ENCODE measurements around the gene SLC51B. TPM values are rescaled to one million over a fixed set of nuclear protein-coding genes. Genes with fewer than 3 reads are reported as not detected.

SLC51B gene
- total RNA-seq, 1 experiment from 2014 or later, result not detected

DNA sequence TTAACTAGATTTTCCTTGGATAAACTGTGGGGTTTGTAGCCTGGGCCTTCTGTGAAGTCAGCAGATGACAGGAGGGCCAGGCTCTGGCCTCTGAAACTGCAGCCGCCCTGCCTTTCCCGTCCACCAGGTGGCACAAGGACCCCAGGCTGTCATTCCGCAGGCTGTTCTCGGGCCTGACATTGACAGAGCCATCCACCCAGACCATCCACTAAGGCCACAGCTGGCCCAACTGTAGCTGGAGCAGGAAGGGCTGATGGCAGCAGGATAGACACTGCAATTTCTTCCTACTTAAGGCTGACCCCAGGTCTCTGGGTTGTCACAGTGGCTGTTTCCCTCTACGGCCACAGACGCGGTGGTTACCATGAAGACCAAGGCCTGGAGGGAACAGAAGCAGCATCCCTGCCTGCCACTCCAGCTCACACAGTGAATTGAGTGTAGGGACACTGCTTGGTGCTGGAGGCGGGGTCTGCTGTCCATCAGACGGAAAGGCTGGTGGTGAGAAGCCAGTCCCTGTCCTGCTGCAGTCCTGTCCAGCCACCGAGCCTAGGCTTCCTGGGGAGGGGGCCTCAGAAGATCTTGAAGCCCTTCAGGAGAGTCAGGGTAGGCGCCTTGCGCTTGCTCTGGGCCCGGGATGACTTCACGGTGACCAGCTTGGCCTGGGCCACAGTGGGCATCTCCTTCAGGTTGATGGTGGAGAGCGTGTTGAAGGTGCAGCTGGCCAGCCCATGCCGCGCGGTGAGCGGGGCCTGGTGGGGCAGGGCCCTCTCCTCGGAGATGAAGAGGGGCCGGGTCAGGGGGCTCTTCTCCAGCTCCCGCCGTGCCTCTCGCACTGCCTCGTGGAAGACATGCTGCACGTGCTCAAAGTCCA lies 9.4 kb downstream of the SLC51B start:
- intact Hi-C loops (cut with micrococcal nuclease), result loop anchor here (1.0 to 5.0 kb wide), 7 partner anchors 22 to 333 kb away; partner anchors contain the start of gene RNU5A-1
- H3K4me2 ChIP-seq (ENCODE audit: low read length), result peak overlapping the region; percentile 19; the same call in 1 of the 2 replicates
- ChIA-PET RAD21 (ENCODE audit: low non-redundant PET in 1 of 2, low total read pairs in 2 of 2, uncharacterized antibody in 2 of 2, unreplicated experiment in 2 of 2) (interaction anchor here in 1 of 2 experiments (0.5 to 0.7 kb wide), 2 partner anchors 8 to 239 kb away, joined by 3 read pairs; no protein-coding TSS in a partner anchor), POLR2A (no interaction called here), CTCF (interaction anchor here (0.8 to 6.5 kb wide), 11 partner anchors 8 to 243 kb away, joined by 3 to 52 read pairs (median 5); partner anchors contain the start of gene CLPX)
- BruUV-seq (replicated peaks), result no TSS peak
- H3K4me3 ChIP-seq (replicated peaks in 1 of 2; ENCODE audit: low read depth in 1 of 2, low read length in 2 of 2), result no peak overlapping the region
- peaks cover 25 to 42% of the 10 kb centered on the region in 2 experiments for H3K4me1 ChIP-seq (ENCODE audit: control insufficient read depth in 1 of 2, insufficient read depth in 2 of 2, low read length in 2 of 2)
- DNase-seq (ENCODE audit: low read depth, low spot score), result peak; percentile 41
- no peaks in the 10 kb centered on the region for H3K9me3 ChIP-seq (ENCODE audit: control insufficient read depth in 1 of 2, insufficient read depth in 1 of 2, low read depth in 1 of 2, low read length in 2 of 2)
- H4K20me1 ChIP-seq (ENCODE audit: insufficient read depth), result no peaks in the 10 kb centered on the region
- no peak overlapping the region for H2AFZ ChIP-seq (ENCODE audit: low read depth, low read length, poor library complexity, severe bottlenecking)
- H3K79me2 ChIP-seq (ENCODE audit: insufficient read depth, low read length), result no peaks in the 10 kb centered on the region
- ATAC-seq, result peak; percentile 74
- H3K9ac ChIP-seq (ENCODE audit: low read length), result no peak overlapping the region
- no peak overlapping the region for H3K27ac ChIP-seq (ENCODE audit: low read depth, low read length)
- no peaks in the 10 kb centered on the region for H3K9me2 ChIP-seq (ENCODE audit: insufficient read depth)
- no peaks in the 10 kb centered on the region for H3K27me3 ChIP-seq (ENCODE audit: insufficient read depth, low read length)
- H3K36me3 ChIP-seq (ENCODE audit: control insufficient read depth in 1 of 2, insufficient read depth in 2 of 2, low read length in 2 of 2), result no peaks in the 10 kb centered on the region
- no peak for TF ChIP-seq POLR2A (IDR thresholded peaks at IDR 0.05; ENCODE audit: borderline replicate concordance, extremely low read depth, insufficient read depth, insufficient read length)
- TF ChIP-seq, protein P1, sequence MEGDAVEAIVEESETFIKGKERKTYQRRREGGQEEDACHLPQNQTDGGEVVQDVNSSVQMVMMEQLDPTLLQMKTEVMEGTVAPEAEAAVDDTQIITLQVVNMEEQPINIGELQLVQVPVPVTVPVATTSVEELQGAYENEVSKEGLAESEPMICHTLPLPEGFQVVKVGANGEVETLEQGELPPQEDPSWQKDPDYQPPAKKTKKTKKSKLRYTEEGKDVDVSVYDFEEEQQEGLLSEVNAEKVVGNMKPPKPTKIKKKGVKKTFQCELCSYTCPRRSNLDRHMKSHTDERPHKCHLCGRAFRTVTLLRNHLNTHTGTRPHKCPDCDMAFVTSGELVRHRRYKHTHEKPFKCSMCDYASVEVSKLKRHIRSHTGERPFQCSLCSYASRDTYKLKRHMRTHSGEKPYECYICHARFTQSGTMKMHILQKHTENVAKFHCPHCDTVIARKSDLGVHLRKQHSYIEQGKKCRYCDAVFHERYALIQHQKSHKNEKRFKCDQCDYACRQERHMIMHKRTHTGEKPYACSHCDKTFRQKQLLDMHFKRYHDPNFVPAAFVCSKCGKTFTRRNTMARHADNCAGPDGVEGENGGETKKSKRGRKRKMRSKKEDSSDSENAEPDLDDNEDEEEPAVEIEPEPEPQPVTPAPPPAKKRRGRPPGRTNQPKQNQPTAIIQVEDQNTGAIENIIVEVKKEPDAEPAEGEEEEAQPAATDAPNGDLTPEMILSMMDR (IDR thresholded peaks at IDR 0.05 in 2 of 3, conservative IDR thresholded peaks at IDR 0.05 in 1 of 3; ENCODE audit: borderline replicate concordance in 1 of 3, insufficient read depth in 1 of 3, low read depth in 2 of 3, low read length in 2 of 3), result peak; percentile 89 to 95 (median 90)
- TF ChIP-seq, protein P2, sequence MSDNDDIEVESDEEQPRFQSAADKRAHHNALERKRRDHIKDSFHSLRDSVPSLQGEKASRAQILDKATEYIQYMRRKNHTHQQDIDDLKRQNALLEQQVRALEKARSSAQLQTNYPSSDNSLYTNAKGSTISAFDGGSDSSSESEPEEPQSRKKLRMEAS (IDR thresholded peaks at IDR 0.05), result no peak
- no peak for TF ChIP-seq EZH2phosphoT487 (IDR thresholded peaks at IDR 0.05; ENCODE audit: borderline replicate concordance)
- no peak for TF ChIP-seq CBX3 (IDR thresholded peaks at IDR 0.05; ENCODE audit: low read depth)
- TF ChIP-seq EGR1 (IDR thresholded peaks at IDR 0.05; ENCODE audit: low read depth), result no peak
- TF ChIP-seq, protein P3, sequence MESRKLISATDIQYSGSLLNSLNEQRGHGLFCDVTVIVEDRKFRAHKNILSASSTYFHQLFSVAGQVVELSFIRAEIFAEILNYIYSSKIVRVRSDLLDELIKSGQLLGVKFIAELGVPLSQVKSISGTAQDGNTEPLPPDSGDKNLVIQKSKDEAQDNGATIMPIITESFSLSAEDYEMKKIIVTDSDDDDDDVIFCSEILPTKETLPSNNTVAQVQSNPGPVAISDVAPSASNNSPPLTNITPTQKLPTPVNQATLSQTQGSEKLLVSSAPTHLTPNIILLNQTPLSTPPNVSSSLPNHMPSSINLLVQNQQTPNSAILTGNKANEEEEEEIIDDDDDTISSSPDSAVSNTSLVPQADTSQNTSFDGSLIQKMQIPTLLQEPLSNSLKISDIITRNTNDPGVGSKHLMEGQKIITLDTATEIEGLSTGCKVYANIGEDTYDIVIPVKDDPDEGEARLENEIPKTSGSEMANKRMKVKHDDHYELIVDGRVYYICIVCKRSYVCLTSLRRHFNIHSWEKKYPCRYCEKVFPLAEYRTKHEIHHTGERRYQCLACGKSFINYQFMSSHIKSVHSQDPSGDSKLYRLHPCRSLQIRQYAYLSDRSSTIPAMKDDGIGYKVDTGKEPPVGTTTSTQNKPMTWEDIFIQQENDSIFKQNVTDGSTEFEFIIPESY (IDR thresholded peaks at IDR 0.05; ENCODE audit: extremely low read depth, insufficient replicate concordance, low read length), result no peak
- peak; percentile 93 for TF ChIP-seq RAD21 (IDR thresholded peaks at IDR 0.05; ENCODE audit: low read depth)
- no peak for TF ChIP-seq CEBPB (IDR thresholded peaks at IDR 0.05; ENCODE audit: low read depth)
- 0 out of 2 replicates have a peak, but pooled peaks have one; percentile 13 for TF ChIP-seq ZFX (IDR thresholded peaks at IDR 0.05)
- TF ChIP-seq SP1 (IDR thresholded peaks at IDR 0.05; ENCODE audit: low read depth), result no peak
- no peak for TF ChIP-seq JUND (IDR thresholded peaks at IDR 0.05)
- TF ChIP-seq YY1 (IDR thresholded peaks at IDR 0.05; ENCODE audit: extremely low read depth, insufficient replicate concordance, low read depth, low read length), result peak; percentile 6

Measured in HCT116 (cell line).